GM19468 (cell line): ENCODE results near the gene SMIM27.

Source experiments
- ATAC-seq: cut with Tn5 transposase; IDR thresholded peaks from one replicate; pipeline ENCODE4 v1.9.1; 2021; ENCODE audit warnings: mild to moderate bottlenecking, moderate library complexity, moderate number of reproducible peaks; ENCODE audit not compliant: unreplicated experiment; ENCODE audit errors: extremely low read depth

The SMIM27 gene

DNA sequence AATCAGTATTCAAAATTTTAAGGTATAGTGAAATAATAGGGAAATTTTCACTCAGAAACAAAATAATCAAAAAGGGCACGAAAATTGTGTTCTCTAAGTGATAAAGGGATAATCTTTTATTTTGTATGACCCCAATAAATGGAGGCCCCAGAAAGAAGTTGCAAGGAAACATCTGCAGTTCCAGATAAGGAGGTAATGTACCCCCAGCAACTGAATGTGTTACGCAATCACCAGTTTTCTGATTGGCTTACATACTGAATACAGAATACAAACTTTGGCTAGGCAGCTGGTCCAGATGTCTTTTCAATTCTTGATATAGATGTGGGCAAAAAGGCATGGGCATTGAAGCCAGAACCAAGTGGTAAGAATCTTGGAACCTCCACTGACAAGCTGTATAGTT lies 2.0 kb downstream of the SMIM27 start:
- no peak for ATAC-seq

GRCh38 chr9:32554591-32554990 lies 2.5 kb downstream of the SMIM27 start:
- no peak for ATAC-seq

DNA sequence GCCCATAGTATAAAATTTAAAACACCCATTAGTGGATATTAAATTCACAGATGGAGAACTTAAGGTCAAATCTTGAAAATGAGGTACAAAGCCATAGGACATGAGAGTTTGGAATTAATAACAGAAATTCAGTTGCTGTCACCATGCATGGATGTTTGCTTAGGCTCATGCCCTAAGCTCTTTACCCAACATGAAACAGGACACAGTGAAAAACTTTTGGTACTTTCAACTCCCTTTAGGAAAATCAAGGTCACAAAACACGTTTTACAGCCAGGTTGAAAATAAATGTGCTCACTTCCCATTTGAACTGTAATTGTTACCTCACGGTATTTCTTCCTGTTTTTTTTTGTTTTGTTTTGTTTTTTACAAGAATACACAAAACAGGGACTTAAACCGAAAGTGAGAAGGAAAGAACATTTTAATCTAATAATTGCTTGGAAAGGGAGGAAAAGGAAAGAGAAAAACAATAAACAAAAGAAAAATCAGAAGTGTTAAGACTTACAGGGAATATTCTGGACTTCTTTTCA lies 6.3 kb downstream of the SMIM27 start:
- no peak for ATAC-seq

GRCh38 chr9:32565967-32566366 lies 13.8 kb downstream of the SMIM27 start:
- no peak for ATAC-seq

- no peak for ATAC-seq
Observed at GRCh38 chr9:32566770-32567169, 14.6 kb downstream of the SMIM27 start.

- no peak for ATAC-seq
Observed at GRCh38 chr9:32570262-32570661, 18.1 kb downstream of the SMIM27 start.

- peak; percentile 75 for ATAC-seq
Observed at GRCh38 chr9:32571969-32572899, 20.1 kb downstream of the SMIM27 start.

- ATAC-seq, result peak; percentile 92
Observed at GRCh38 chr9:32572900-32573523, 20.9 kb downstream of the SMIM27 start, which contains the start of gene NDUFB6. Gene NDUFB6, minus strand, starts transcription at chr9:32573159. Its CDS starts 99 bp downstream, at chr9:32573060.

- ATAC-seq, result no peak
Observed at GRCh38 chr9:32573821-32574220, 21.7 kb downstream of the SMIM27 start.

GRCh38 chr9:32574858-32575257 lies 22.7 kb downstream of the SMIM27 start:
- ATAC-seq, result no peak

GRCh38 chr9:32577316-32577715 lies 25.2 kb downstream of the SMIM27 start:
- ATAC-seq, result no peak

- no peak for ATAC-seq
Observed at GRCh38 chr9:32578976-32579375, 26.8 kb downstream of the SMIM27 start.

GRCh38 chr9:32579706-32580331 lies 27.7 kb downstream of the SMIM27 start:
- ATAC-seq, result no peak

GRCh38 chr9:32580631-32581300 lies 28.6 kb downstream of the SMIM27 start:
- no peak for ATAC-seq

DNA sequence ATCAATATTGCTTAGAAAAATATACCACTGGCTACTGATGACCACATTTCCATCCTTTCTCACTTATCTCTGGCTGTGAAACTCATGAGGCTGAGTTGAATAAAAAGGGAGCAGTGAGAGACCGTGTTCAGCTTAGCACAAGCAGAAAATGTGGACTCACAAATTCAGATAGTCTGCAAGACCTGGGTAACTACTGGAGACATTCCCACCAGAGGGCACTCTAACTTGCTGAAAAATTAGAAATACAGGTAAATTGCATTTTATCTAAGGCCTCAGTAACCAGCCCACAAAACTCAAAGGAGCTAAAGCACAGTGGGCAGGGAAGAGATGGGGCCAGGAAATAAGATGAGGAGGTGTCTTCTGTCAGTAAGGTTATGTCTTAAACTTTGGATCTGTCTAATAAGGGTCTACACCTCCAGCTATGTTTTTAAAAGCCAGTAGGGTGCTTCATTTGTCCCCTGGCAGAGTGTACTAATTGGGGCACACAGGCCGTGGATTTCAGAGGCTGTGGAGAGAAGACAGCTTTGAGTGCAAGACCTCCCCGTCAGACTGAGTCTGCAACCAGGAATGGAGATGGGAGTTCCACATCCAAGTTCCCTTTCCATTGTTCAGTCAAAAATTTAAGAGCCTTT lies 29.5 kb downstream of the SMIM27 start:
- no peak for ATAC-seq

- no peak for ATAC-seq
Observed at GRCh38 chr9:32584784-32585183, 32.7 kb downstream of the SMIM27 start.

DNA sequence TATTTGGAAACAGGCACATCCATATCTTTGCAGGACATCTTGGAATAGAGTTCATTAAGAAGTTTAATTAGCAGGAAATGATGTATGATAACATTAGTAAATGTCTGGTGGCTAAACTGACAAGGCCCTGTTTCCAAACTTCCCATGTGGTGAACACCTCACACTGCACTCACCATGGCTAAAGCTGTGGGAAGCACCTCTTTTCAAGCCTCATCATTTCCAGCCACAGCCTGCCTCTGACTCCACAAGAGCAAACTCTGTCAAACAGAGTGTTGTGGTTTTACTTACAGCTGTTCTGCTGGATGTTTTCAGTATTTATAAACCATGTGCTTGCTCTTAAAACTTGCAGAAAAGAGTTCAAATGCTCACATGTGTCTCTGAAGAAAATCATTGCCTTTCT lies 35.8 kb downstream of the SMIM27 start:
- ATAC-seq, result no peak

DNA sequence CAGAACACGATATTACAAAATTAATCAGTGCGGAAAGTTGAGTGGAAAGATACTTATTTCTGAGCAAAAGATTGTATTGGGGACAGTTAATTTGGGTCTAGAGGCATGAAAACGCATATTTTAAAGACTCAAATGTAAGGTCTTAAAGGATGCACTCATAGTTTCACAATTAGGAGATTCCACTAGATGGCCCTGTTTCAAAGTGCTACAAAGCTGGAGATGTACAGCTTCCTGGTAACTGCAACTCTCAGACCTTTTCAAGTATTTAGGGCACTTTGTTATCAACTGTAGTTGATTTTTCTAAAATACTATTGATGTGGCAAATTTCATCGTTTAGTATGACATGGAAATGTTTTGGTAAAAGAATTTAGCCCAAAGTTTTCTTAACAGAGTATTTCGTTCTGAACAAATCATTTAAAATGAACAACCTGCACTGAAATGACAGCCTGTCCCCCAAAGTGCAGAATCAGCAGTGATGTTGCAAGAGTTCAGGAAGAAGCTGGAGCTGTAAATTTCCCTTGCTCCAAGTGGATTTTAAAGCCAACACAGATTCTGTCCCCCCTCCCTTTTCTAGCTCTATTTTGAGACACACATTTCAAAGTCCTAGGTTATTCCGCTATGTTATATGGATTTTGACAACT lies 37.1 kb downstream of the SMIM27 start:
- no peak for ATAC-seq

DNA sequence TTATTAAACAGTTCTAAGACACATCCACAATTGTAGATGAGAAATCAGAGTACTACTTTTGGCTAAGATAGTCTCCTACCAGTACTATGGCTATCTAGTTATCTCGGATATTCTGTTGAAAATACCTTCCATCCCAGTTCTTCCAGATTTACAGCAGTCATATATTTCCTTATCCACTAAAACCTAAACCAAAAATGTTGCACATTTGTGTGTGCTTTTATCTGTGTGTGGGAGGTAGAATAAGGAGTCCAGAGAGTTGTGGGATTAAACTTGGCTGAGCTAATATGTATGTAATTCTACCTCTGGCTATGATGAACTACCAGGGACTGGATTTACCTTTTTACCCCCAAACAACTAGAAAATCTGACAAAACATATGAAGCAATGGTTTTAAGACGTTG lies 38.3 kb downstream of the SMIM27 start:
- no peak for ATAC-seq
